ENCODE results near the gene GTF3C1. TPM values are rescaled to one million over a fixed set of nuclear protein-coding genes. Genes with fewer than 3 reads are reported as not detected.

The GTF3C1 gene
- total RNA-seq, 2 experiments from 2014 or later = 43.6 to 44.5 TPM

GRCh38 chr16:27464626-27465482, 84.9 kb downstream of the GTF3C1 start:
- Mint-ChIP-seq H3K36me3 (ENCODE audit: low read depth) (peaks cover 71% of the 10 kb centered on the region), H3K9me3 (no peaks in the 10 kb centered on the region), H3K4me1 (ENCODE audit: low read depth) (peaks cover 31% of the 10 kb centered on the region), H3K27me3 (no peaks in the 10 kb centered on the region), H3K27ac (peak overlapping the region; percentile 83), H3K4me3 (peak overlapping the region; percentile 20)
- Histone ChIP-seq H3K4me3 (ENCODE audit: low read length) (peak overlapping the region; percentile 12), H3K36me3 (ENCODE audit: insufficient read depth, low read length) (peaks cover 76% of the 10 kb centered on the region), H3K4me1 (ENCODE audit: insufficient read depth, low read length) (peaks cover 56% of the 10 kb centered on the region), H3K9me3 (ENCODE audit: control insufficient read depth in 1 of 2, insufficient read depth in 1 of 2, low read length in 2 of 2) (no peaks in the 10 kb centered on the region), H3K27me3 (ENCODE audit: control insufficient read depth in 1 of 2, insufficient read depth in 2 of 2, low read length in 2 of 2) (no peaks in the 10 kb centered on the region), H3K27ac (ENCODE audit: low read depth in 1 of 2, low read length in 2 of 2) (peak overlapping the region; percentile 25 to 58)
- ATAC-seq (ENCODE audit: poor library complexity) (no peak), DNase-seq (peak in 4 of 14 experiments; percentile 11 to 61 (median 47))
- intact Hi-C loops (cut with DNase I, micrococcal nuclease) = no loop called here
- TF ChIP-seq CTCF (IDR thresholded peaks at IDR 0.05) = no peak
- ChIA-PET POLR2A (interaction anchor here (0.6 to 2.3 kb wide), 4 partner anchors 85 to 261 kb away, joined by 3 to 8 read pairs (median 6); partner anchors contain the start of genes GTF3C1, KATNIP and KDM8), CTCF (interaction anchor here (0.9 kb wide), 1 partner anchor 18 kb away, joined by 3 read pairs; no protein-coding TSS in a partner anchor)

- Histone ChIP-seq H3K9me3 (ENCODE audit: control insufficient read depth in 1 of 2, insufficient read depth in 1 of 2, low read length in 2 of 2) (no peaks in the 10 kb centered on the region), H3K4me1 (ENCODE audit: insufficient read depth, low read length) (peaks cover 59% of the 10 kb centered on the region), H3K36me3 (ENCODE audit: insufficient read depth, low read length) (peaks cover 67% of the 10 kb centered on the region), H3K27me3 (ENCODE audit: control insufficient read depth in 1 of 2, insufficient read depth in 2 of 2, low read length in 2 of 2) (no peaks in the 10 kb centered on the region), H3K27ac (ENCODE audit: low read depth in 1 of 2, low read length in 2 of 2) (peak overlapping the region; percentile 37 to 63), H3K4me3 (ENCODE audit: low read length) (peak overlapping the region; percentile 12)
- ChIA-PET POLR2A (interaction anchor here (0.6 to 2.3 kb wide), 9 partner anchors 14 to 290 kb away, joined by 3 to 8 read pairs (median 3); partner anchors contain the start of genes GTF3C1, KATNIP and KDM8), CTCF (interaction anchor here (0.7 to 0.9 kb wide), 2 partner anchors 17 to 229 kb away, joined by 3 read pairs; no protein-coding TSS in a partner anchor)
- TF ChIP-seq CTCF (IDR thresholded peaks at IDR 0.05) = no peak
- H3K27me3 Mint-ChIP-seq = no peaks in the 10 kb centered on the region
- peak overlapping the region; percentile 83 for H3K27ac Mint-ChIP-seq
- H3K36me3 Mint-ChIP-seq (ENCODE audit: low read depth) = peaks cover 68% of the 10 kb centered on the region
- DNase-seq (peak in 13 of 14 experiments; percentile 40 to 83 (median 51)), ATAC-seq (ENCODE audit: poor library complexity) (peak; percentile 77)
- peak overlapping the region; percentile 18 for H3K4me3 Mint-ChIP-seq
- intact Hi-C loops (cut with DNase I, micrococcal nuclease) = no loop called here
- H3K9me3 Mint-ChIP-seq = no peaks in the 10 kb centered on the region
- H3K4me1 Mint-ChIP-seq (ENCODE audit: low read depth) = peaks cover 40% of the 10 kb centered on the region
Measured at GRCh38 chr16:27463741-27464591, 85.7 kb downstream of the GTF3C1 start.
